Mesenchymal stem cell (in vitro differentiated cells and primary cell): ENCODE measurements around the gene OR2F1. TPM values are rescaled to one million over a fixed set of nuclear protein-coding genes. Genes with fewer than 3 reads are reported as not detected.

Source experiments
- DNase-seq: peaks from one replicate; pipeline ENCODE4 v3.0.0-alpha.2; 2013
- H2AFZ ChIP-seq: one replicate; pipeline ENCODE4 v1.6.1; 2013; ENCODE audit warnings: low read depth, mild to moderate bottlenecking, control low read depth, inconsistent platforms, low read length, moderate library complexity
- H2AK5ac ChIP-seq: 2 replicates; pipeline ENCODE4 v1.6.1; 2013; ENCODE audit warnings: low read length, moderate library complexity, mild to moderate bottlenecking, inconsistent platforms; ENCODE audit not compliant: severe bottlenecking
- H2BK120ac ChIP-seq: one replicate; pipeline ENCODE4 v1.6.1; 2013; ENCODE audit warnings: low read depth, mild to moderate bottlenecking, inconsistent platforms, low read length, moderate library complexity
- H2BK12ac ChIP-seq, 2 experiments: one replicate each; pipeline ENCODE4 v1.6.1; 2013; ENCODE audit warnings: inconsistent platforms in 2 of 2, low read length in 2 of 2, mild to moderate bottlenecking in 2 of 2, moderate library complexity in 2 of 2, control low read depth in 1 of 2
- H2BK15ac ChIP-seq: one replicate; pipeline ENCODE4 v1.6.1; 2013; ENCODE audit warnings: mild to moderate bottlenecking, low read depth, inconsistent platforms; ENCODE audit not compliant: poor library complexity, severe bottlenecking
- H2BK5ac ChIP-seq: 2 replicates; pipeline ENCODE4 v1.6.1; 2013; ENCODE audit warnings: low read depth, mild to moderate bottlenecking, low read length, control low read depth, inconsistent platforms; ENCODE audit not compliant: poor library complexity, severe bottlenecking
- H3K14ac ChIP-seq, 2 experiments: one replicate each; pipeline ENCODE4 v1.6.1; 2013; ENCODE audit warnings: inconsistent platforms in 2 of 2, low read length in 2 of 2, control low read depth in 1 of 2, mild to moderate bottlenecking in 1 of 2, moderate library complexity in 1 of 2
- H3K18ac ChIP-seq, 2 experiments: one replicate each; pipeline ENCODE4 v1.6.1; 2013; ENCODE audit warnings: inconsistent platforms in 2 of 2, low read length in 2 of 2, control low read depth in 1 of 2, low read depth in 1 of 2, mild to moderate bottlenecking in 1 of 2
- H3K23ac ChIP-seq, 2 experiments: one replicate each; pipeline ENCODE4 v1.6.1; 2013; ENCODE audit warnings: inconsistent platforms in 2 of 2, low read length in 2 of 2, mild to moderate bottlenecking in 2 of 2, moderate library complexity in 2 of 2, control low read depth in 1 of 2
- H3K27ac ChIP-seq: 2 replicates; pipeline ENCODE4 v1.5.1; 2013; ENCODE audit warnings: mild to moderate bottlenecking, moderate library complexity, low read length, control low read depth, inconsistent platforms; ENCODE audit not compliant: poor library complexity, severe bottlenecking
- H3K27me3 ChIP-seq, 2 experiments: 2 replicates each; pipeline versions ENCODE4 v1.6.1 to v1.7.0; 2013; ENCODE audit warnings: low read length in 2 of 2, mild to moderate bottlenecking in 2 of 2, moderate library complexity in 2 of 2, control low read depth in 1 of 2, inconsistent platforms in 1 of 2; ENCODE audit not compliant: control insufficient read depth in 1 of 2, insufficient read depth in 1 of 2
- H3K36me3 ChIP-seq, 2 experiments: 2 replicates each; pipeline versions ENCODE4 v1.6.1 to v1.7.0; 2013; ENCODE audit warnings: low read length in 2 of 2, control low read depth in 1 of 2, inconsistent platforms in 1 of 2, low read depth in 1 of 2, mild to moderate bottlenecking in 1 of 2; ENCODE audit not compliant: insufficient read depth in 2 of 2, control insufficient read depth in 1 of 2
- H3K4ac ChIP-seq, 2 experiments: one replicate each; pipeline ENCODE4 v1.6.1; 2013; ENCODE audit warnings: inconsistent platforms in 2 of 2, low read length in 2 of 2, mild to moderate bottlenecking in 2 of 2, moderate library complexity in 2 of 2, control low read depth in 1 of 2, low read depth in 1 of 2
- H3K4me1 ChIP-seq: 2 replicates; pipeline ENCODE4 v1.6.1; 2013; ENCODE audit warnings: low read depth, low read length, control low read depth; ENCODE audit not compliant: control insufficient read depth, insufficient read depth
- H3K4me2 ChIP-seq: 2 replicates; pipeline ENCODE4 v1.6.1; 2013; ENCODE audit warnings: low read length, mild to moderate bottlenecking, inconsistent platforms; ENCODE audit not compliant: poor library complexity, severe bottlenecking
- H3K4me3 ChIP-seq, 2 experiments: 2 replicates each; pipeline versions ENCODE4 v1.5.1 to v1.7.0; 2013; ENCODE audit warnings: low read length in 2 of 2, mild to moderate bottlenecking in 2 of 2, control low read depth in 1 of 2, low read depth in 1 of 2; ENCODE audit not compliant: insufficient read depth in 1 of 2
- H3K79me1 ChIP-seq: replicated peaks from 2 replicates; pipeline ENCODE4 v1.6.1; 2013; ENCODE audit warnings: mild to moderate bottlenecking, control low read depth, low read length, inconsistent platforms; ENCODE audit not compliant: poor library complexity, severe bottlenecking
- H3K9ac ChIP-seq: 2 replicates; pipeline ENCODE4 v1.7.0; 2013; ENCODE audit warnings: mild to moderate bottlenecking, low read length, moderate library complexity
- H3K9me3 ChIP-seq: 2 replicates; pipeline ENCODE4 v1.7.0; 2013; ENCODE audit warnings: mild to moderate bottlenecking, low read length; ENCODE audit not compliant: control insufficient read depth
- H4K8ac ChIP-seq: one replicate; pipeline ENCODE4 v1.6.1; 2013; ENCODE audit warnings: inconsistent platforms, mild to moderate bottlenecking, low read length, moderate library complexity
- H4K91ac ChIP-seq: one replicate; pipeline ENCODE4 v1.6.1; 2013; ENCODE audit warnings: mild to moderate bottlenecking, low read length, inconsistent platforms
- WGBS: methylation state at CpG from one replicate; pipeline ENCODE4 v1.1.7; 2013; ENCODE audit warnings: mixed read lengths; 5-methylcytosine and 5-hydroxymethylcytosine counted together
- polyA plus RNA-seq, 2 experiments: library from polyadenylated mRNA; stranded (reverse); fragments of 200-250 nt; gene quantifications; one replicate each; pipeline ENCODE4 v1.2.3, GENCODE V29; 2013

Gene OR2F1
- not detected for polyA plus RNA-seq (2013, experiment 1 of 2)
- polyA plus RNA-seq (2013, experiment 2 of 2) = not detected

DNA sequence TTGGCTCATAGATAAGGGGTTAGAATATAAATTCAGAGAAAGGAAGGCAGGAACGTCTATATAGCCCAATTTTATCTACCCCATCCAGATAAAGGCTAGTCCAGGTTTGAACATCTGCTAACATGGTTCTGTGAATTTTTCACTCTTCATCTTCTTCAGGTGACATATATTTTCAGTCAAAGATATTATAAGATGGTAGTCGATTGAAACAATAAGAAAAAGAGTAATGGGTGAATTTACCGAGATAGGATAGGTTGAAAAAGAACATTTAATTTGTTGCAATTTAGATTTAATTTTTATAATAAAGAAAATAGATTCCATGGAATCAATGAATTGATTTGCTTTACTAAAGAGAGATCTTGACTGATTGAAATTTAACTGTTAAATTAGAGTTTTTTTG, at the start of gene OR2F1:
OR2F1 (plus strand) TSS at position 301 of the 400 bp plus-strand sequence. CDS start 5,127 bp downstream, outside the sequence.
- H2AFZ ChIP-seq = no peak within 1 kb of the TSS
- no peak within 1 kb of the TSS for H3K4me3 ChIP-seq
- peaks cover 3% of the 10 kb centered on the region for H3K9me3 ChIP-seq
- H3K36me3 ChIP-seq = no peaks in the 10 kb centered on the region
- no peak within 1 kb of the TSS for H2BK12ac ChIP-seq
- no peak within 1 kb of the TSS for H2AK5ac ChIP-seq
- no peak within 1 kb of the TSS for H3K14ac ChIP-seq
- H3K23ac ChIP-seq = no peak within 1 kb of the TSS
- no peaks in the 10 kb centered on the region for H3K27me3 ChIP-seq
- H2BK5ac ChIP-seq = no peak within 1 kb of the TSS
- H4K8ac ChIP-seq = no peak within 1 kb of the TSS
- H3K18ac ChIP-seq = no peak within 1 kb of the TSS
- no peak within 1 kb of the TSS for H2BK120ac ChIP-seq
- no peak within 1 kb of the TSS for H3K4me2 ChIP-seq
- H3K4me1 ChIP-seq = no peaks in the 10 kb centered on the region
- WGBS = no CpG with 5 or more reads among the region's 3 CpGs
- no peak within 1 kb of the TSS for H2BK15ac ChIP-seq
- no peaks in the 10 kb centered on the region for H3K79me1 ChIP-seq
- H3K9ac ChIP-seq = no peak within 1 kb of the TSS
- no peak within 1 kb of the TSS for H3K4ac ChIP-seq
- no peak within 1 kb of the TSS for H4K91ac ChIP-seq
- H3K27ac ChIP-seq = no peak within 1 kb of the TSS
- no peak for DNase-seq

DNA sequence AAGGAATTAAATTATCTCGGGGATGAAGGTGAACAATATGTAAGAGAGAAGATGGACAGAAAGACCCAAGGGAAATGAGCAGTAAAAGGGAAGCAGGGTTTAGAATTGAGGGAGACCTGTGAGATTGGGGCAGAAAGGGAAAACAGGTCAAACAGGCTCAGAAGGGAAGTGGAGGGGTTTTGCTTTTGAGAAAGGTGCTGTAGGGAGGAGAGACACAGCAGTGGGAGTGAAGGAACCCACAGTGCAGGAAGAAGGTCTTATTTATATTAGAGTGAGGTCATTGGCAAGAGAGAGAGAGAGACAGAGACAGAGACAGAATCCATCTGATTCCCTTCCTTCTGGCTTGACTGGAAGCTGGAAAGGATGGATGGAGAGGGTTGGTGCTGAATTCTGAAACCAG, 49.1 kb upstream of the OR2F1 start:
- peaks cover 3% of the 10 kb centered on the region for H3K4me1 ChIP-seq
- WGBS = 84% methylated on average over 1 of the region's 1 CpG
- no peak overlapping the region for H2BK5ac ChIP-seq
- DNase-seq = no peak
- H4K91ac ChIP-seq = no peak overlapping the region
- H2AK5ac ChIP-seq = no peak overlapping the region
- no peak overlapping the region for H2BK15ac ChIP-seq
- H3K4me3 ChIP-seq = no peak overlapping the region
- no peak overlapping the region for H2BK12ac ChIP-seq
- no peak overlapping the region for H2AFZ ChIP-seq
- no peaks in the 10 kb centered on the region for H3K79me1 ChIP-seq
- no peak overlapping the region for H3K9ac ChIP-seq
- no peak overlapping the region for H4K8ac ChIP-seq
- H3K9me3 ChIP-seq = no peaks in the 10 kb centered on the region
- H3K27ac ChIP-seq = no peak overlapping the region
- H3K4ac ChIP-seq = no peak overlapping the region
- no peak overlapping the region for H3K4me2 ChIP-seq
- H2BK120ac ChIP-seq = no peak overlapping the region
- no peak overlapping the region for H3K18ac ChIP-seq
- H3K36me3 ChIP-seq = no peaks in the 10 kb centered on the region
- no peaks in the 10 kb centered on the region for H3K27me3 ChIP-seq
- H3K14ac ChIP-seq = no peak overlapping the region
- no peak overlapping the region for H3K23ac ChIP-seq

DNA sequence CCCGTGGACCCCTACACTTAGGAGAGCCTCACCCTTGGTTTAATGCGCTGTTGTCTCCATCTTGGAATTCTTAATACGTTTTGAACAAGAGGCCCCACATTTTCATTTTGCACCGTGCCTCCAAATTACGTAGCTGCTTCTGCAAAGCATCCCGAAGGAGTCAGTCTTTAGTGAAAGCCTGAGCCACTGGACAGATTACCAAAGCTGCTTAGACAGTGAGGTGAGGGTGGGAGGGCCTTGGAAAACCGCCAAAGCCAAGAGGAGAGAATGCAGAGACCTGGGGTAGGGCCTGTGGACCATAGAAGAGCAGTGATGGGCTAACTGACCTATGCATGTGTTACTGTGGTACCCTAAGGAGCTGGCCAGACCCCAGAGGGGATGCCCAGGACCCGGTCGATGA, 48.5 kb upstream of the OR2F1 start:
- Histone ChIP-seq H4K8ac (peak overlapping the region; percentile 21), H3K9ac (no peak overlapping the region), H3K27me3 (no peaks in the 10 kb centered on the region), H3K4me3 (no peak overlapping the region), H3K14ac (no peak overlapping the region), H2AK5ac (no peak overlapping the region), H3K23ac (peak overlapping the region in 1 of 2 experiments; percentile 31), H3K18ac (peak overlapping the region in 1 of 2 experiments; percentile 14), H3K79me1 (no peaks in the 10 kb centered on the region), H3K36me3 (no peaks in the 10 kb centered on the region), H2BK120ac (no peak overlapping the region), H2BK15ac (no peak overlapping the region), H2AFZ (no peak overlapping the region), H3K27ac (no peak overlapping the region), H3K4ac (no peak overlapping the region), H3K4me1 (peaks cover 3% of the 10 kb centered on the region), H2BK5ac (no peak overlapping the region), H3K9me3 (no peaks in the 10 kb centered on the region), H4K91ac (no peak overlapping the region), H2BK12ac (no peak overlapping the region), H3K4me2 (no peak overlapping the region)
- 94% methylated on average over 9 of the region's 9 CpGs for WGBS
- DNase-seq = no peak

DNA sequence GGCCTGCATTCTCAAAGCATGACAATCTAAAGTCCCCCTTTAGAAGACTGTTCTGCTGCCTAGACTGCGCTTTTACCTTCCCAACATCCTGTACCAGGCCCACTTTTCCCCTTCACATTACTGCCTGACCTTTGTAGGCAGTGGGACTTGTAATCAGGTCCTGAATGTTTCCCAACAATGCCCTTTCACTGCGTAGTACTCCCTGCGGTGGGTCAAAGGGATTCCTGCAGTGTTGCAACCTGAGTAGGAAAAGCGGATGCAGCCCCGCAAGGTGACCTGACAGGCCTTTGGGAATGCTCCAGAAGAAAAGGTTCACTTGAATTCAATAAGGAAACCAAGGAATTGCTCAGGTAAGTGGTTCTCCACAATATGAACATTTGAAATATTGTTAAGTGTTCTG, 47.7 kb upstream of the OR2F1 start:
- no peak for DNase-seq
- H2AFZ ChIP-seq = no peak overlapping the region
- H3K18ac ChIP-seq = no peak overlapping the region
- no peak overlapping the region for H2BK12ac ChIP-seq
- no peak overlapping the region for H3K14ac ChIP-seq
- no peaks in the 10 kb centered on the region for H3K27me3 ChIP-seq
- no peak overlapping the region for H3K4ac ChIP-seq
- no peaks in the 10 kb centered on the region for H3K79me1 ChIP-seq
- H4K8ac ChIP-seq = no peak overlapping the region
- 72% methylated on average over 5 of the region's 5 CpGs for WGBS
- no peak overlapping the region for H2BK120ac ChIP-seq
- H2BK5ac ChIP-seq = no peak overlapping the region
- H4K91ac ChIP-seq = no peak overlapping the region
- H2BK15ac ChIP-seq = no peak overlapping the region
- no peak overlapping the region for H3K9ac ChIP-seq
- no peak overlapping the region for H3K27ac ChIP-seq
- no peak overlapping the region for H3K4me2 ChIP-seq
- H2AK5ac ChIP-seq = no peak overlapping the region
- peaks cover 3% of the 10 kb centered on the region for H3K4me1 ChIP-seq
- H3K4me3 ChIP-seq = no peak overlapping the region
- no peak overlapping the region for H3K23ac ChIP-seq
- H3K36me3 ChIP-seq = no peaks in the 10 kb centered on the region
- H3K9me3 ChIP-seq = no peaks in the 10 kb centered on the region
